HepG2 (cell line): ENCODE results near the gene CNTNAP1. TPM values are rescaled to one million over a fixed set of nuclear protein-coding genes. Genes with fewer than 3 reads are reported as not detected.

Source experiments
- CC2D1A ChIP-seq: sonication (generic); formaldehyde crosslinking; IDR thresholded peaks from 2 replicates; pipeline ENCODE4 v1.8.1; 2023; ENCODE audit warnings: mild to moderate bottlenecking, missing genetic modification reagents
- CCDC6 ChIP-seq: sonication (generic); formaldehyde crosslinking; IDR thresholded peaks from 2 replicates; pipeline ENCODE4 v1.8.1; 2022; ENCODE audit warnings: mild to moderate bottlenecking, missing genetic modification reagents, moderate library complexity
- GRHL1 ChIP-seq: sonication (generic); formaldehyde crosslinking; conservative IDR thresholded peaks from 2 replicates; pipeline ENCODE4 v1.8.0; 2022; ENCODE audit warnings: missing genetic modification reagents
- HMGXB3 ChIP-seq: sonication (generic); formaldehyde crosslinking; IDR thresholded peaks from 2 replicates; pipeline ENCODE4 v1.4.0; 2020; ENCODE audit warnings: missing genetic modification reagents, borderline replicate concordance
- HOXA3 ChIP-seq: sonication (generic); formaldehyde crosslinking; IDR thresholded peaks from 2 replicates; pipeline ENCODE4 v1.5.0; 2020; ENCODE audit warnings: missing genetic modification reagents
- MIER3 ChIP-seq: IDR thresholded peaks from 2 replicates; pipeline ENCODE4 v1.6.1; 2016; ENCODE audit warnings: missing compliant biosample characterization, borderline replicate concordance
- POGZ ChIP-seq: sonication (generic); formaldehyde crosslinking; IDR thresholded peaks from 2 replicates; pipeline ENCODE4 v1.4.0; 2020; ENCODE audit warnings: mild to moderate bottlenecking, missing genetic modification reagents
- RBFOX2 ChIP-seq: fragments of 200-400 bp; formaldehyde crosslinking; IDR thresholded peaks from 2 replicates; pipeline ENCODE4 v1.6.1; 2017; ENCODE audit warnings: low read depth, mild to moderate bottlenecking, low read length
- SCMH1 ChIP-seq: sonication (generic); formaldehyde crosslinking; IDR thresholded peaks from 2 replicates; pipeline ENCODE4 v1.9.0; 2021; ENCODE audit warnings: missing genetic modification reagents, mild to moderate bottlenecking, borderline replicate concordance
- THYN1 ChIP-seq: sonication (generic); formaldehyde crosslinking; IDR thresholded peaks from 2 replicates; pipeline ENCODE4 v1.8.1; 2023; ENCODE audit warnings: low read depth, mild to moderate bottlenecking, moderate library complexity, missing genetic modification reagents, borderline replicate concordance
- WIZ ChIP-seq: sonication (generic); formaldehyde crosslinking; IDR thresholded peaks from 2 replicates; pipeline ENCODE4 v1.5.1; 2020; ENCODE audit warnings: mild to moderate bottlenecking, missing genetic modification reagents
- XBP1 ChIP-seq: sonication (generic); formaldehyde crosslinking; IDR thresholded peaks from 2 replicates; pipeline ENCODE4 v1.5.0; 2020; ENCODE audit warnings: missing genetic modification reagents
- ZBTB1 ChIP-seq: sonication (generic); formaldehyde crosslinking; IDR thresholded peaks from 2 replicates; pipeline ENCODE4 v1.4.0; 2020; ENCODE audit warnings: missing genetic modification reagents, borderline replicate concordance
- ZNF234 ChIP-seq: sonication (generic); formaldehyde crosslinking; conservative IDR thresholded peaks from 2 replicates; pipeline ENCODE4 v1.5.1; 2020; ENCODE audit warnings: mild to moderate bottlenecking, missing genetic modification reagents
- ZNF251 ChIP-seq: sonication (generic); formaldehyde crosslinking; IDR thresholded peaks from 2 replicates; pipeline ENCODE4 v1.9.0; 2021; ENCODE audit warnings: mild to moderate bottlenecking, missing genetic modification reagents
- ZNF430 ChIP-seq: sonication (generic); formaldehyde crosslinking; IDR thresholded peaks from 2 replicates; pipeline ENCODE4 v1.9.0; 2021; ENCODE audit warnings: mild to moderate bottlenecking, missing genetic modification reagents
- ZNF552 ChIP-seq: sonication (generic); formaldehyde crosslinking; IDR thresholded peaks from 2 replicates; pipeline ENCODE4 v1.9.0; 2022; ENCODE audit warnings: missing genetic modification reagents, mild to moderate bottlenecking, borderline replicate concordance
- ZNF619 ChIP-seq: sonication (generic); formaldehyde crosslinking; IDR thresholded peaks from 2 replicates; pipeline ENCODE4 v1.4.0; 2020; ENCODE audit warnings: mild to moderate bottlenecking, missing genetic modification reagents
- ZNF652 ChIP-seq: IDR thresholded peaks from 2 replicates; pipeline ENCODE4 v1.6.1; 2016; ENCODE audit warnings: low read depth, borderline replicate concordance
- ZNF691 ChIP-seq: sonication (generic); formaldehyde crosslinking; IDR thresholded peaks from 2 replicates; pipeline ENCODE4 v1.4.0; 2020; ENCODE audit warnings: missing genetic modification reagents, low read depth, mild to moderate bottlenecking, borderline replicate concordance
- ZNF768 ChIP-seq: sonication (generic); formaldehyde crosslinking; IDR thresholded peaks from 2 replicates; pipeline ENCODE4 v1.4.0; 2020; ENCODE audit warnings: missing genetic modification reagents
- polyA plus RNA-seq, 8 experiments: library from polyadenylated mRNA; depleted of rRNA in 3 of 8; stranded (reverse) in 7 of 8; unstranded in 1 of 8; fragments of >200 nt; fragmentation: Illumina TruSeq in 4 of 8; extraction: Trizol in 4 of 8; gene quantifications; 2 replicates each; pipeline versions ENCODE4 v1.2.1 to v1.2.3, GENCODE V29; 2011 to 2016; ENCODE audit warnings: low read depth in 4 of 8, missing spikeins in 1 of 8, mixed read lengths in 1 of 8; ENCODE audit not compliant: insufficient read depth in 1 of 8
- total RNA-seq, 5 experiments: library from RNA; depleted of rRNA; stranded (reverse); fragments of >200 nt; fragmentation: Illumina TruSeq; extraction: Trizol; gene quantifications; 2 replicates each; pipeline ENCODE4 v1.2.3, GENCODE V29; 2016; ENCODE audit warnings: low read depth in 1 of 5

The CNTNAP1 gene
- total and polyA plus RNA-seq, 2 of the 13 experiments (the other 11 are each of a cell fraction or from before 2014, with no cell fraction given), result 4.5 to 7.7 TPM

- TF ChIP-seq MIER3 (CRISPR knock-in tag) (peak; percentile 45; the same call in 1 of the 2 replicates), ZBTB1 (no peak), HOXA3 (CRISPR knock-in tag) (peak; percentile 83), ZNF552 (CRISPR knock-in tag) (peak; percentile 83), GRHL1 (CRISPR knock-in tag) (no peak), ZNF619 (CRISPR knock-in tag) (peak; percentile 44; the same call in 1 of the 2 replicates), SCMH1 (no peak), ZNF768 (CRISPR knock-in tag) (0 out of 2 replicates have a peak, but pooled peaks have one; percentile 13), WIZ (0 out of 2 replicates have a peak, but pooled peaks have one; percentile 17), ZNF652 (CRISPR knock-in tag) (no peak), ZNF234 (peak; percentile 87; the same call in 1 of the 2 replicates), ZNF691 (CRISPR knock-in tag) (no peak), RBFOX2 (peak; percentile 98), ZNF251 (CRISPR knock-in tag) (no peak), XBP1 (no peak), THYN1 (CRISPR knock-in tag) (no peak), HMGXB3 (CRISPR knock-in tag) (0 out of 2 replicates have a peak, but pooled peaks have one; percentile 34), POGZ (peak; percentile 44), ZNF430 (peak; percentile 95), CCDC6 (CRISPR knock-in tag) (peak; percentile 97; the same call in 1 of the 2 replicates), CC2D1A (CRISPR knock-in tag) (no peak)
Measured at GRCh38 chr17:42744806-42745617, 62.7 kb downstream of the CNTNAP1 start, which contains the start of gene EZH1 (continued).
